HG03066 (cell line): ENCODE measurements around the gene SAA4.
"Not testable (repeated sequence)": the region's sequence is repeated elsewhere in the genome, so short reads cannot be mapped to it uniquely, and the experiment has no call there.

Source experiments
- ATAC-seq: cut with Tn5 transposase; IDR thresholded peaks from one replicate; pipeline ENCODE4 v1.9.1; 2021; ENCODE audit warnings: low read depth; ENCODE audit not compliant: unreplicated experiment

Gene SAA4

DNA sequence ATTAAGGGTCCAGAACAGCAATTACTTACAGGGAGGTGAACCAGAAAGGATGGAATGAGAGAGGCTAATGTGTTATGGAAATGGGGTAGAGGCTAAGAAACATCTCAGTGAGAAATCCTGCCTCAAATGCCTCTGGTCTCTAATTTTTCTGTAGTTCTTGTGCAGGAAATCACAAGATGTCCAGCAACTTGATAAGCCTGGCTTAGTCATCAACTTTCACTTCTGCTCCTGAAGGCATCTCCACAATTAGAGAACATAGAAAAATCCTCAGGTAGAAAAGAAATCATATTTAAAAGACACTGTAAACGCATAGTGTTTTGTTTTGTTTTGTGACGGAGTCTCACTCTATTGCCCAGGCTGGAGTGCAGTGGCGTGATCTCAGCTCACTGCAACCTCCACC, 45.2 kb downstream of the SAA4 start:
- ATAC-seq: no peak

DNA sequence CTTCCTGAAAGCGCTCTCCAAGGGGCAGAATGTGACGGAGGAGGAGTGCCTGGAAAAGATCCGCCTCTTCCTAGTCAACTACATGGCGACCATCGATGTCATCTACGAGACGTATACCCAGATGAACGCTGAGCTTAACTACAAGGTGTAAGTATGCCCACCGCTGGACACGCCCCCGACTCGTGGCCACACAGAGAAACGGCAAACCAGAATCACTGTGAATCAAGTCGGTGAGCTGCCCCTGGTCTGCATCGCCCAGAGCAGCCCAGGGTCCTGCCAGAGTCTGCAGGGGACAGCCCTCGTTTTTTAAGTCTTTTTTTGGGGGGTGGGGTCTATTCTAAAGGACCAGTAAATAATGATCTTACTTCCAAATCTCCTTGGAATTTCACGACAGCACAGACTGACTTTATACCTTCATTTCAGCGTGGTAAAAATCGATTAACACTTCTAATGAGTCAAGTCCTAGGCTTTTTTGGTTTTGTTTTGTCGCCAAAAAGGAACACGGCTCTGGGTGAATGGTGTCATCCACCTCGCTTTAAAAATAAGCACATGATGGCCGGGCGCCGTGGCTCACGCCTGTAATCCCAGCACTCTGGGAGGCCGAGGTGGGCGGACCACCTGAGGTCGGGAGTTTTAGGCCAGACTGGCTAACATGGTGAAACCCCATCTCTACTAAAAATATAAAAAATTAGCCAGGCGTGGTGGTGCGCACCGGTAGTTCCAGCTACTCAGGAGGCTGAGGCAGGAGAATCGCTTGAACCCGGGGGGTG, 46.9 kb downstream of the SAA4 start:
- not testable (repeated sequence) for ATAC-seq

- ATAC-seq: no peak
These were observed 47.8 kb downstream of the SAA4 start for GRCh38 chr11:18188796-18189195.
